ENCODE results near the gene TTC34.

Gene TTC34

DNA sequence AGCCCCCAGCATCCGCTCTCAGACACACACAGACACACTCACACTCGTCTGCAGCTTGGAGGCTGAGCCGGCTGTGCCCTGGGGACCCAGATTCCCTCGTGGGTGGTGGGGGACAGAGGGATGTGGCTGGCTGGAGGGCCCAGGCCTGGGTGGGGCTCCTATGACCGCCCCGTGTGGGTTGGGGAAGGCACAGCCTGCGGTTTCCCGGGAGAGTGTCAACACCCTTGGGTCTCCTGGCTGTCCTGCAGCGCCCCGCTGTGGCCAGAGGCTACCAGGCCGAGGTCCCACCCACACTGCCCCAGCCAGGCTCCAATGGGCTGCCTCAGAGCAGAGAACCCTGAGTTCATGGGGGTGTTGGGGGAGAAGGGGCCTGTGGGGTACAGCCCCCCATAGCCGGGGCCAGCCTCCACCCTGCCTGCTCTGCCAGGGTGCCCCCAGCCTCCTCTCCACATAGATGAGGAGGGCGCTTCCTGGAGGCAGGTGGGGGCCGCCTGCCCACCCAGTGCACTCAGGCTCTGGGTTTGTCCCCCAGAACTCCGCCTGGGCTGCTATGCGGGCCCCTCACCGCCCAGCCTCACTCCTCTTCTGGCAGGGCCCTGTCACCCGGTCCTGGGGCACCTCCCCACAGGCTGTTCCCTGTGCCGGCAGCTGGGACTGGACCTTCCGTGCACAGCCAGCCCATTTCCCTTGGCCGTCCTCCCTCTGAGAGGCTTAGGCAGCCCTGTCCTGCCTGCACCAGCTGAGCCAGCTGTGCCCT is at the start of gene TTC34:
Gene TTC34 (minus strand): TSS at position 159 of the 757 bp plus-strand sequence. CDS start 866 bp downstream, outside the sequence.
- DNase-seq (ENCODE audit: low read depth in 3 of 3): peak in 1 of 3 experiments; percentile 8

- DNase-seq (ENCODE audit: low read depth in 3 of 3): no peak
Observed at GRCh38 chr1:2850502-2850901, 49.0 kb upstream of the TTC34 start.

DNA sequence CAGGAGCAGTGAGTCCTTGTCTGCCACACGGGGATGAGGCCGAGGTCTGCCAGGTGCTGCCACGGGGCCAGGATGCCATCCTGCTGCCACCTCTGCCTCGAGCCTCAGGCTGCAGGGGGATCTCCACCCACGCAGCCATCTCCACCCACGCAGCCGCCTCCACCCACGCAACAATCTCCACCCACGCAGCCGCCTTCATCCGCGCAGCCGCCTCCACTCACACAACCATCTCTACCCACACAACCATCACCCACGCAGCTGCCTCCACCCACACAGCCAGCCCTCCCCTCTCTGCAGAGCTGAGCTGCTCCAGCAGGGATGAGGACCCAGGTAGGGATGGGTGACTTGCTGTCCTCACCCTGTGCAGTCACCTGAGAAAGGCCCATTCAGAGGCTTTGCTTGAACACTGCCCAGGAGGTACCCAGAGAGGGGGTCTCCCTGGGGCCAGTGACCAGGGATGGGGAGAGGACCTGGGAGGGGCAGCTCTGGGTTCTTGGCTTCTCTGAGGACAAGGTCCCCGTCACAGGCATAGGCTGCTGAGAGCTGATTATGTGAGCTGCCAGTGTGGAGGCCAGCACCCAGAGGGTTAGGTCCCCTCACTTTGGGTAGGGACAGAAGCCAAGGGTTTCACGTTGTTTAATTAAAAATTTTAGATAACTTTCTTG is 46.6 kb upstream of the TTC34 start:
- peak in 1 of 3 experiments; percentile 17 for DNase-seq (ENCODE audit: low read depth in 3 of 3)

DNA sequence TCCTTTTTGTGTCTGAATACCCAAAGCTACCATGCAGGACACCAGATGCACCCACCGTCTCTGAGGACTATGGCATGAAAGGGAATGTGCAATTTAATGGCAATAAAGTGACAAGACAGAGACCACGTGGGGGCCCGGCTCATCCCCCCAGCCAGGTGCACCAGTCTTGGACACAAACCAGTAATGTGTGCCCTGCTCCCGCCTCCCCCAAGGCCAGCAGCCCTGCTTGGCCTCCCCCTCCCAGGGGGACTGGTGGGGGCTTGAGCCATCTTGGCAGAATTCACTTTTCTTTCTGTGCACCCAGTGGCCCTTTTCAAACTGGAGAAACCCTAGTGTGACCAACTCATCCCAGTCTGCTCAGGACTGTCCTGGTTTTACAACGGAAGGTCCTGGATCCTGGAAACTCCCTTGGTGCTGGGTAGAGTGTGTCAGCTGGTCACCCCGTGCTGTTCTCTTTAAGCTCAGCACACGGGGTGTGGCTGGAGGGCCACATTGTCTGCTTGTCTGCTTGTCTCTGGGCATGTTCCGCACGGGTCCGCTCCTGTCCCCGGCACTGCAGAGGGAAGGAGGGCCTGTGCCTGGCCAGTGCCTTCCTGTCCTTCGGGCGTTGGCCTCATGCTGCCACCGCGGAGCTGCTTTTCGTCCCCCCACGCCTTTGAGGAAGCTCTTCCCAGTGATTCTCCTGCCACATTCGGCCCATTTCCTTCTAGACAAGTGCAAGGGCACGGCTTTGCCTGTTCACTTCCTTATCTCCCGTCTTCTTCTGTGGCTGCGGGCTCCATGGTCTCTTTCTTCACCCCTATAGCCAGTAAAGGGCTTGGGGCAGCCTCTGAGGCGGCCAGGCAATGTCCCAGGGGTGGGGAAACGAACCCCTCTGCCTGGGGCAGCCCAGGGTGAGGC is 45.8 kb upstream of the TTC34 start:
- DNase-seq (ENCODE audit: low read depth in 3 of 3): no peak

GRCh38 chr1:2845869-2846268 is 44.4 kb upstream of the TTC34 start:
- DNase-seq (ENCODE audit: low read depth in 3 of 3): no peak

DNA sequence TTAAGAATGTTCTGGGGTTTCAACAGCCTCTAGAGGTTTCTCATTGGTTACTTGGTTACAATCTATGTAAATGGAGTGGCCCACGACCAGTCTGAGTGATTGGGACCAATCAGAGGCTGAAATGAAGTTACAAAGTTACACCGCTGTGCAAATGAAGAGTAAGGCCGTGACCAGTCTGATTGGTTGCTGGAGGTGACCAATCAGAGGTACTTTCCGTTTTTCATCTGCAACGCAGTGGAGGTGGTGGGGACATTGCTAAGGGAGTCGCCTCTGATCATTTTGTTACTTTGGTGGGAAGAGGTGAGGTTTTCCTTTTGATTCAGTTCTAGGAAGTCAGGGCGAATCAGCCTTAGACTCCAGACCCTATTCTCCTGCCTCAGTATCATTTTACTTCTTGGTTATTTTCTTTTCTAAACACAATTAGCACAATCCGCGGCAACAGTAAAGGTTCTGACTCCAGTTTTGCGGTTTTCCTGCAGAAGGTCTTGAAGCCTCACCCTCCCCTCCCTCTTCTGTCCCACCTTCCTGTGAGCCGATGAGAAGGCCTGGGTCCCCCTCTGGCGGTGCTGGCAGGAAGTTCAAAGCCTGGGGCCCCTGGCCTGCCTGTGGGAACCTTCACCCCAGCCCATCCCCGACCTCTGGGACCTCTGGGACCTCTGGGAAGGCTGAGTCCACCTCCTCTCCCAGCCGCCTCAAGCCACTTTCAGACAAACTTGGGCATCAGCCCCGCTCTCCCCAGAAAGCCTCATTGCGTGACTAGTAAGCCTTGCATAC is 38.7 kb upstream of the TTC34 start:
- DNase-seq (ENCODE audit: low read depth in 3 of 3): peak; percentile 25 to 41 (median 30)

DNA sequence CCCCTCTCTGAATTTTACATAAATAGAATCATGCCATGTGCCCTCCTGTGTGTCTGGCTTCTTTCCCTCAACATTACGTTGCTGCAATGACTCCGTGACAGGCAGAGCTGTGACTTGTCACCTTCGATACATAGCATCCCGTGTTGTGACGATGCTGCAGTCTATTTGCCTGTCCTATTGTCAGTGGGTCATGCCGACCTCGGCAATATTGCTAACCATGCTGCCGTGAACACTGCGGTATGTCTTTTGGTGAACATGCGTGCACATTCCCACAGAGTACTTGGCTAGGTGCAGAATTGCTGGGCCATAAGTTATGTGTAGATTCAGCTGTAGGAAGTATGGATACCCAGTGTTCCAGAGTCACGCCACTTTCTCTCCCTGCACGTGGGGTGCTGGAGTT is 36.3 kb upstream of the TTC34 start:
- DNase-seq (ENCODE audit: low read depth in 3 of 3): no peak

DNA sequence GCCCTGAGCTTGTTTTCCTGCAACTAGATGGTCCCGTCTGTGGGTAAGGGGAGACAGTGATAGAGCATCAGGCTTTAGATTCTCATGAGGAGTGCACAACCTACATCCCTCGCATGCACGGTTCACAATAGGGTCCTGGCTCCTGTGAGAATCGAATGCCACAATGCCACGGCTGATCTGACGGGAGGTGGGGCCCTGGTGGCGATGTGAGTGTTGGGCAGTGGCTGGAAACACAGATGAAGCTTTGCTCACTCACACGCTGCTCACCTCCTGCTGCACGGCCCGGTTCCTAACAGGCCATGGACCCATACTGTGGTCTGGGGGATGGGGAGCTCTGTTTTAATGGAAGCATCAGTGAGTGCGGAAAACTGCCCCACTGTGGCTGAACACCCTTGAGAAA is 35.8 kb upstream of the TTC34 start:
- no peak for DNase-seq (ENCODE audit: low read depth in 3 of 3)

DNA sequence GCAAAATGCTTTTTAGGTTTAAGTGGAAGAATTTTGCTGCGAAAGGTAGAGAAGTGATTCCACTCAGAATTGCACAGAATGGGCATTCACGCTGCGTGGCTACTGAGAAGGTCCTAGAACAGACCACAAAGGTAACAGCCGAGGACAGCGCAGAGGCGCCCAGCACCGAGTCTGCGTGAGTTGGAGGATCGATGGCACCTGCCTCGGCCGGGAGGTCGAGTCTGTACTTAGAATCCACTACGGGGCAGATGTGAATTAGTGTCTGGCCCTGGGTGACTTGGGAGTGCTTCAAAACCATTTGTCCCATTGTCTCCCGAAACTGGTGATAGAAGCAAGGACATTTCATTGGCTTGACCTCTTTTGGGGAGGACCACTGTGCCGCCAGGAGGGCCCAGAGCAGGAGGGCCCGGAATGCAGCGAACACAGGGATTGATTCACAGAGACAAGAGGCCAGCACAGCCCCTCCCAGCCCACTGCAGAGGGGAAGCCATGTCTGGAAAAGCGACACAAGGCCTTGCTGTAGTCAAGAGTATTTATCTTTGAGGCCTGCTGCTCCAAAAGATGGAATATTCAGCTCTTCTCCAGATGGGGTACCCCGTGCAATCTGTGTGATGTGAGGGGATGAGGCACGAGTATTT is 35.0 kb upstream of the TTC34 start:
- no peak for DNase-seq (ENCODE audit: low read depth in 3 of 3)

- DNase-seq (ENCODE audit: low read depth in 3 of 3): no peak
Observed at GRCh38 chr1:2835650-2836159, 34.2 kb upstream of the TTC34 start.

DNA sequence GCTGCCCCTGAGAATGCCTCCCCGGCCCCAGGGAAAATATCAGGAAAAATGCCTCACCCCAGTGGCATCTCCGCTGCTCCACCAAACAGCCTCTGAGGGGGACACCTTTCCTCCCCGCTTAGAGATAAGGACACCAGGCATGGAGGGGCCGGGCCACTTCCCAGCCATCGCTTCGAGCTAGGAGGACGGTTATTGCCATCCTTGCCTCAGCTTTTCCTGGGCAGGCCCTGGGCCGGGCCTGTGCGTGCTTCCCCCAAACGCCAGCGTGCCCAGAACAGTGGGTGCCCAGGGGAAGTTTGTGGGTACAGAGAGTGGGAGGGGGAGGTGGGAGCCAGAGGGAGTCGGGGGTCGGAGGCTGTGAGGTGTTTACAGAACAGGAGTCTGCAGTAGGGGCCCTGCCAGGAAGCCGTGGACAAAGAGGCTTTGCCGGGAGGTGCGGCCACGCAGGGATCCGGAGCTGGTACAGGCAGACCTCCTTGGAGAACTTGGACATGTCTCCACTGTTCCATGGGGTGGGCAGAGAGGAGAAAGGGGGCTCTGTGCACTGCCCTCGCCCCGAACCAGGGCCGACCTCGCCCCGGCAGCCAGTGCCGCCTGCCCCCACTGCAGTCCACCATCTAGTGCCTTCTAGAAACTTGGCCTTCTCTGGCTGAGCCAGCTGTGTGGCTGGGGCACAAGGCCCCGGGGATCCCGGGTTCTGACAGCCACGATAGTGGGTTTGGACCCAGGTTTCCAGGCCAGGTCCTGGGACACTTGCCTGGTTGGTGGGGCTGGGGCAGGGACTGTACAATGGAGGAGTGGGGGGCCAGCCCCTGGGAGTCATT is 33.5 kb upstream of the TTC34 start:
- no peak for DNase-seq (ENCODE audit: low read depth in 3 of 3)

- DNase-seq (ENCODE audit: low read depth in 3 of 3): no peak
Observed at GRCh38 chr1:2834146-2834475, 32.6 kb upstream of the TTC34 start.

DNA sequence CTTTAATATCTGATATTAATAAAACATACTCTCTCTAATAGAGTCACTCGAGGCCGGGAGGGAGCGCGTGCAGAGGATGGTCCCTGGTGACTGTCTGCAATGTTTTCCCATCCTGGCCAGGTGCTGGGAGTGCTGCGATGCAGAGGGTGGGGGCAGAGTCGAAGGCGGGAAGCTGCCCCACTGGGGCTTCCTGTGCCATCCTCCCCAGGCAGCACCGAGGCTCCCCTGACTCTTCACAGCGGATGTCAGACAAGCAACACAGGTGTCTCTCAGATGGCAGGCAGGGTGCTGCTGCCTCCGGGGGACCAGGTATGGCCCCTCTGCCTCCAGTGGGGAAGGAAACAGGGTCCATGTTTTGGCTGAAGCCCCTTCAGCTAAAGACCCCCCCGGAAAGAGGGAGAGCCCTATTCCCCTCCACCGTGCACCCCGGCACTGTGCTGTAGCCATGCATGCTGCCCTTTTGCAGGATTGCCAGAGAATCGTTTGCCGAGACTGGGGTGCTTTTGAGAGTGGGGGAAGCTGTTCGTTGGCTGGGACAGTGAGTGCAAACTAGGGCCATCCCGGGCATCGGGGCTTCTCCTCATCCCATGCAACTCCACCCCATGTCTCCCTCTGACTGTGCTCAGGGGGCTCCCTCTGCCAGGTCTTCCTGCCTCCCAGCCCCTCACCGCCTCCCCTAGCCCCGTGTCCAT is 32.1 kb upstream of the TTC34 start:
- DNase-seq (ENCODE audit: low read depth in 3 of 3): no peak

DNA sequence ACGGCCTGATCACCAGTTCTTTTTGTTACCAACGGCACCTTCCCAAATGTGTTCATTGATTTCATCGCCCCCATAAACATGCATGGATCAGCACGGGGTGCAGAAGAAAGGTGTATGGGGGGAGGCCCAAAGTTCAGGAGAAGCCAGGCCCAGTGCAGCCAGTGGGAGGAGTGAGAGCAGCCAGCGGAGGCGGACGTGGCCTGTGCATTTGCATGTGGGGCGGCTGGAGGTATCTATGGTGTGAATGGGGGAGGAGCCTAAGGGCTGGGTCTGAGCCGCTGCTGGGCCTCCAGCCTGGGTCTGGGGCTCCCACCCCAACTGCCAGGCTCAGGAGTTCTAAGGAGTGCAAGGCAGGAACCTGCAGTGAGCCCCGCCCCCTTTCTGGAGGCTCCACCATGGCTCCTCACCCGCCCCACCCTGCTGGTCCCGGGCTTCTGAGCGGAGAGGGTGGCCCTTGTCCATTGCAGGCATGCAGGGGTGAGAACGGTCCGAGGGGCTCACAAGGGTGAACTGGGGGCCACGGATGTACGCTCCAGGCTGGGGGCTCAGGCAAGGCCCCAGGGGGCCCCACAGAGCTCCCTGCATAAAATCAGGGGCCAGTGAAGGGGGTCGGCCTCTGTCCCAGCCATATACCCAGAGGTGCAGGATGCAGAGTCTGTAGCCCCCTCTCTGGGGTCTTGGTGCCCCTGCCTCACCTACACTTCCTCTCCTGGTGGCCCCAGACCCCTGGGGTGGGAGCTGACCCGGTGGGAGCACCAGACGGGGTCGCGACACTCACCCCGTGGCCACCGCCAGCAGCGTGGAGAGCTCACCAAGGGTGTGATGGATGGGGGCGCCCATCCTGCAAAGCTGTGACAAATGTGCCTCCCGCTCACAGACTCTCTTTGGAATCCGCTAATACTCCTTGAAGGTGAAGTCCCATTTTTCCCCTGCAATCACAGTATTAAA is 31.3 kb upstream of the TTC34 start:
- DNase-seq (ENCODE audit: low read depth in 3 of 3): no peak

DNA sequence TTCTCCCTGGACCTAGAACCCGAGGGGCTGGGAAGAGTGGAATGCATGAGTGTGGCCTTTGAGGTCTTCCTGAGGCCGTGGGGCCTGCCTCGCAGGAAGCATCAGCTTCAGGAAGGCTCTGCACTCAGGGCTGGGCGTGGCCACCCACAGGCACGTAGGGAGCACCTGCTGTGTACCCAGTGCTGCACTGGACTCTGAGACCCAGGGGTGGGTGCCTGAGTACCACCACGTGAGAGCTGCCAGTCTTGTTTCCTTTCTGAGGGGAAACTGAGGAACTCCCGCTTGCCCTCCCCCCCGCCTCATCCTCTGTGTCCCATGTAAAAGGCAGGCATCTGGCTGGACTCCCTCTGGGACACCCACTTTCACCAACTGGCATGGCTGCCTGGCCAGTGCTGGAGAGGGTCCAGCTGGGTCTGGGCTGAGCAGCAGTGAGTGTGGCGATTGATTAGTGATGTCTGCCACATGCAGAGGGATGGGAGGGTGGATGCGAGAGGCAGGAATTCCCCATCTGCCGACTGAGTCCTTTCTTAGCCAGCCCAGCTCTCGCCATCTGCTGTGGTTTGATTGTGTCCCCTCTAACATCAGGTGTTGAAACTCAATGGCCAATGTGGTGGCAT is 30.2 kb upstream of the TTC34 start:
- no peak for DNase-seq (ENCODE audit: low read depth in 3 of 3)

DNA sequence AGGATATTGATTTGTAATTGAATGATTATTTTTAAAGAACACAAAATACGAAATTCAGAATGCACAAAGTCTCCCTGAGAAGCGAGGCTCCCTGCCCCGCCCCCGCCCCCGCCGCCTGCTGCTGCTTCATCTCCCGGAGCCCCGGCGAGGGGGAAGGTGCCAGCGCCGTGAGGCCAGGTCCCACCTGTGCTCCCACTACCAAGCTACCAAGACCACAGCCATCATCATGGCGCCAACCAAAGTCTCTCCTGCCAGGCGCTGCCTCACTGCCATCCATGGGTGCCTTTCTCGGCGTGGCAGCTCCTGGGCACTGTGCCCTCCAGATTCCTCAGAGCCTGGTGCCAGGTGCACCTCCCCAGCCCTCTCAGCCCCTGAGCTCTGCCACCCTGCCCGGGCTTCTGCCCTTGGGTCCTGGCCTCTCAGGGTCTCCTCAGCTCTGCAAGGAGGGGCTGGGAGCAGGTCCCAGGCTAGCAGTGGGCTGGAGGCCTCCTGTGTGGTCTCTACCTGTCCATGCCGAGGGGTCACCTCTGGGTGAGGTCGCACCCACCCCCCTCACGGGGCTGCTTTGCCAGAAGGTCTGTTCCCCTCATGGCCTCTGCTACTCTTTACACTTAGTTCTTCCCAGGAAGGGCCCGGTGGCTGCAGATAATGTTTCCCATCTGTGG is 29.4 kb upstream of the TTC34 start:
- no peak for DNase-seq (ENCODE audit: low read depth in 3 of 3)

DNA sequence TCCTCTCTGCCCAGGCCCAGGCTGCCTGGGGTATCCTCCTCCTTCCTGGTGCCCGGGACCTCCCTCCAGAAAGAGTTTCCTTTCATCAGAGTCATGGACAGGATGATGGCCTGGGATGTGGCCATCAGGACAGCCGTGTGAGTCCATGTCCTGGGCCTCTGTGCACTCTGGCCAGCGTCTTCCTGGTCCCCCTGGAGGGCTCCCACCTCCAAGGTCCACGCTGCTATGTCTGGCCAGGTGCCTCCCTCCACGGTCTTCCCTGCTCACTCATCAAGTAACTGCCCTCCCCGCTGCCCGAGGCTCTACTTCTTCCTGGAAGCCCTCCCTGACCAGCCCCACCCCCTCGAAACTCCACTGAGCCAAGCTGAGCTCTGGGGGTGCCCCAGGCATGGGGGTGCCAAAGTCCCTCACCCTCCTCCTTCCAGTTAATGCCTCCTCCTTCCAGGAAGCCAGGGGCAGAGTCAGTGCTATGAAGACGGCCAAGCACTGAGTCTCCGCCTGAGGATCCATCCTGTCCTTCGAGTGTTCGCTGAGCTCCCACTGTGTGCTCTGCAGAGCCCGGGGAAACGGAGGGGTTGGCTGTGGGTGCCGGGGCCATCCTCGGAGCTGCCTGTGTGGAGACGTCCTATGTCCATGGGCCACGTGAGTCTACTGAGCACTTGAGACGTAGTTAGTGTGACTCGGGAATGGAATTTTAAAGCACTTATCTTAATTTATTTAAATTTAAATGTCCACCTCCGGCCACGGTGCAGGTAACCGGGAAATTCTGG is 28.5 kb upstream of the TTC34 start:
- no peak for DNase-seq (ENCODE audit: low read depth in 3 of 3)

All from stimulated activated CD4-positive, alpha-beta T cell treated with anti-CD3 and anti-CD28 coated beads, TNF-alpha, amount 100 ng/mL, for 4 hours (primary cell).